ENCODE measurements around the gene HEATR5A.
"Not testable (repeated sequence)": the region's sequence is repeated elsewhere in the genome, so short reads cannot be mapped to it uniquely, and the experiment has no call there.

Gene HEATR5A

DNA sequence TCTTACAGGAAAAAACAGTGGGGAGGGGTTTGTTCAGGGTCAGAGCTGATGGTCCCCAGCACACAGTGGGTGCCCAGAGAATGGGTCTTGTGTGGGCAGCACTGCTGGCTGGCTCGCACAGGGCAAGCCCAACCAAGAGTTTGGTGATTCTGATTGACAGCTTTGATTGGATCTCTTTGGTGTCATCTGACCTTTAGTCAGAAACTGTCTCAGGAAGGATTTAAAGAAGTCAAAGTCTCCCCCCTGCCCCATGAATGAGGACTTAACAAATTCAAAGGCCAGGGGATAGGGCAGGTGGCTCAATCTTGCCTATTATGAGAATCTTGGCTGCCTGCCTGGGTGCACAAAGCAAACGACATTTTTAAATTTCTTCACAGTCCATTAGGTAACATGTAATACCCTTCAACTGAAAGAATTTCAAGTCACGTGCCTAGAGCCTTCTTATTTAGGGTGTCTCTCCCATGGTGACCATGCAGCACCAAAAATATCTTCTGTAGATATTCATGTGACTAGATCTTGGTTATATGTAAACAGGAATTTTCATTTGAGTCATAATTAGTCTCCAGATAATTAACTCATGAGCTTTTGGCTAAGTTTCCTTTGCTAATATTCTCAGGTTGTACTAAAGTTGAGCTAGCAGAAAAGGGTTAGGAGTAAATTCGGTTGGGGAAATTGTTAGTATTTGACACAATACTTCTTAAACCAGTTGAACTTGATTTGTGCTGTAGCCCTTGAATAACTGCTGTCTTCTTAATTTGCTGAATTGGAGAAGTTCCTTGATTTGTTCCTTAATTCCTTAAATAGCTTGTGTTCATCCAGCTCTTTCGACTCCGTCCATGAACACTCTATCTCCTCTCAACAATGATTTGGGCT is 158.3 kb downstream of the HEATR5A start:
- Histone ChIP-seq H3K4ac (ENCODE audit: low read length) (no peak overlapping the region), H3K9ac (ENCODE audit: low read depth, low read length, poor library complexity) (no peak overlapping the region), H4K91ac (ENCODE audit: low read depth, low read length, poor library complexity) (no peak overlapping the region), H4K8ac (ENCODE audit: low read depth, low read length) (no peak overlapping the region), H2BK15ac (ENCODE audit: low read length) (no peak overlapping the region), H3K9me3 (replicated peaks in 1 of 2; ENCODE audit: control insufficient read depth in 2 of 2, insufficient read depth in 1 of 2, low read depth in 1 of 2, low read length in 2 of 2) (no peaks in the 10 kb centered on the region), H3K36me3 (replicated peaks in 1 of 2; ENCODE audit: control insufficient read depth in 2 of 2, insufficient read depth in 2 of 2, low read length in 2 of 2) (no peaks in the 10 kb centered on the region), H2AFZ (ENCODE audit: low read length) (peak overlapping the region; percentile 77), H3K4me2 (ENCODE audit: insufficient read depth, low read length, poor library complexity, severe bottlenecking) (no peak overlapping the region), H3K4me1 (ENCODE audit: control insufficient read depth in 2 of 2, insufficient read depth in 1 of 2, low read depth in 1 of 2, low read length in 2 of 2) (peaks cover 6 to 10% of the 10 kb centered on the region in 2 donors), H3K27me3 (ENCODE audit: control insufficient read depth in 3 of 3, insufficient read depth in 3 of 3, low read depth in 1 of 3, low read length in 3 of 3) (no peaks in the 10 kb centered on the region), H2BK12ac (ENCODE audit: low read length) (no peak overlapping the region), H3K18ac (ENCODE audit: low read length) (no peak overlapping the region), H3K14ac (ENCODE audit: low read length) (no peak overlapping the region), H3K27ac (replicated peaks; ENCODE audit: low read length) (peak overlapping the region; percentile 34), H3K79me1 (ENCODE audit: low read depth, low read length) (no peaks in the 10 kb centered on the region), H2BK5ac (ENCODE audit: low read length) (no peak overlapping the region), H2BK120ac (ENCODE audit: low read depth, low read length) (no peak overlapping the region), H3K4me3 (ENCODE audit: low read length in 2 of 2) (no peak overlapping the region), H2AK5ac (ENCODE audit: low read depth, low read length) (no peak overlapping the region), H3K23ac (ENCODE audit: low read depth, low read length, poor library complexity) (no peak overlapping the region)
- no CpG with 5 or more reads among the region's 6 CpGs for WGBS, 2 donors (ENCODE audit: extremely low coverage in 2 of 2, insufficient read length in 2 of 2, insufficient replicate concordance in 1 of 2)
- peak; percentile 24 for DNase-seq (ENCODE audit: low spot score)

- Histone ChIP-seq H3K9me3 (replicated peaks in 1 of 2; ENCODE audit: control insufficient read depth in 2 of 2, insufficient read depth in 1 of 2, low read depth in 1 of 2, low read length in 2 of 2) (no peaks in the 10 kb centered on the region), H3K14ac (ENCODE audit: low read length) (no peak overlapping the region), H3K27ac (replicated peaks; ENCODE audit: low read length) (peak overlapping the region; percentile 34), H3K4me2 (ENCODE audit: insufficient read depth, low read length, poor library complexity, severe bottlenecking) (no peak overlapping the region), H4K91ac (ENCODE audit: low read depth, low read length, poor library complexity) (no peak overlapping the region), H3K27me3 (ENCODE audit: control insufficient read depth in 3 of 3, insufficient read depth in 3 of 3, low read depth in 1 of 3, low read length in 3 of 3) (no peaks in the 10 kb centered on the region), H2AFZ (ENCODE audit: low read length) (peak overlapping the region; percentile 77), H4K8ac (ENCODE audit: low read depth, low read length) (no peak overlapping the region), H3K4me1 (ENCODE audit: control insufficient read depth in 2 of 2, insufficient read depth in 1 of 2, low read depth in 1 of 2, low read length in 2 of 2) (peaks cover 6 to 10% of the 10 kb centered on the region in 2 donors), H2BK12ac (ENCODE audit: low read length) (no peak overlapping the region), H3K4me3 (ENCODE audit: low read length in 2 of 2) (no peak overlapping the region), H2BK15ac (ENCODE audit: low read length) (no peak overlapping the region), H3K18ac (ENCODE audit: low read length) (no peak overlapping the region), H3K9ac (ENCODE audit: low read depth, low read length, poor library complexity) (no peak overlapping the region), H2BK120ac (ENCODE audit: low read depth, low read length) (no peak overlapping the region), H3K23ac (ENCODE audit: low read depth, low read length, poor library complexity) (no peak overlapping the region), H3K79me1 (ENCODE audit: low read depth, low read length) (no peaks in the 10 kb centered on the region), H2BK5ac (ENCODE audit: low read length) (no peak overlapping the region), H2AK5ac (ENCODE audit: low read depth, low read length) (no peak overlapping the region), H3K36me3 (replicated peaks in 1 of 2; ENCODE audit: control insufficient read depth in 2 of 2, insufficient read depth in 2 of 2, low read length in 2 of 2) (no peaks in the 10 kb centered on the region), H3K4ac (ENCODE audit: low read length) (no peak overlapping the region)
- WGBS, 2 donors (ENCODE audit: extremely low coverage in 2 of 2, insufficient read length in 2 of 2, insufficient replicate concordance in 1 of 2) = no CpG with 5 or more reads among the region's 3 CpGs
- DNase-seq (ENCODE audit: low spot score) = no peak
Measured at GRCh38 chr14:31261523-31261858, 158.9 kb downstream of the HEATR5A start.

GRCh38 chr14:31259040-31259435 is 161.3 kb downstream of the HEATR5A start:
- H2BK5ac ChIP-seq (ENCODE audit: low read length); H3K4me3 ChIP-seq (ENCODE audit: low read length in 2 of 2); H4K91ac ChIP-seq (ENCODE audit: low read depth, low read length, poor library complexity); H2BK12ac ChIP-seq (ENCODE audit: low read length); H3K79me1 ChIP-seq (ENCODE audit: low read depth, low read length); H3K23ac ChIP-seq (ENCODE audit: low read depth, low read length, poor library complexity); H3K27me3 ChIP-seq (ENCODE audit: control insufficient read depth in 3 of 3, insufficient read depth in 3 of 3, low read depth in 1 of 3, low read length in 3 of 3); H3K9me3 ChIP-seq (replicated peaks in 1 of 2; ENCODE audit: control insufficient read depth in 2 of 2, insufficient read depth in 1 of 2, low read depth in 1 of 2, low read length in 2 of 2); H3K9ac ChIP-seq (ENCODE audit: low read depth, low read length, poor library complexity); H3K18ac ChIP-seq (ENCODE audit: low read length); H2BK15ac ChIP-seq (ENCODE audit: low read length); H3K4ac ChIP-seq (ENCODE audit: low read length); H3K27ac ChIP-seq (replicated peaks; ENCODE audit: low read length); H3K4me2 ChIP-seq (ENCODE audit: insufficient read depth, low read length, poor library complexity, severe bottlenecking); DNase-seq (ENCODE audit: low spot score); H2AFZ ChIP-seq (ENCODE audit: low read length); H3K36me3 ChIP-seq (replicated peaks in 1 of 2; ENCODE audit: control insufficient read depth in 2 of 2, insufficient read depth in 2 of 2, low read length in 2 of 2); H3K4me1 ChIP-seq (ENCODE audit: control insufficient read depth in 2 of 2, insufficient read depth in 1 of 2, low read depth in 1 of 2, low read length in 2 of 2); H4K8ac ChIP-seq (ENCODE audit: low read depth, low read length); H2AK5ac ChIP-seq (ENCODE audit: low read depth, low read length); H2BK120ac ChIP-seq (ENCODE audit: low read depth, low read length); H3K14ac ChIP-seq (ENCODE audit: low read length): not testable (repeated sequence)
- WGBS, 2 donors (ENCODE audit: extremely low coverage in 2 of 2, insufficient read length in 2 of 2, insufficient replicate concordance in 1 of 2) = no CpG with 5 or more reads among the region's 4 CpGs

- H3K9me3 ChIP-seq (replicated peaks in 1 of 2; ENCODE audit: control insufficient read depth in 2 of 2, insufficient read depth in 1 of 2, low read depth in 1 of 2, low read length in 2 of 2) = no peaks in the 10 kb centered on the region
- DNase-seq (ENCODE audit: low spot score) = no peak
- H4K8ac ChIP-seq (ENCODE audit: low read depth, low read length) = no peak overlapping the region
- H3K14ac ChIP-seq (ENCODE audit: low read length) = no peak overlapping the region
- no peak overlapping the region for H3K27ac ChIP-seq (replicated peaks; ENCODE audit: low read length)
- H3K4ac ChIP-seq (ENCODE audit: low read length) = no peak overlapping the region
- H3K27me3 ChIP-seq (ENCODE audit: control insufficient read depth in 3 of 3, insufficient read depth in 3 of 3, low read depth in 1 of 3, low read length in 3 of 3) = no peaks in the 10 kb centered on the region
- H3K23ac ChIP-seq (ENCODE audit: low read depth, low read length, poor library complexity) = no peak overlapping the region
- no peak overlapping the region for H2AFZ ChIP-seq (ENCODE audit: low read length)
- H3K4me2 ChIP-seq (ENCODE audit: insufficient read depth, low read length, poor library complexity, severe bottlenecking) = no peak overlapping the region
- no peak overlapping the region for H3K9ac ChIP-seq (ENCODE audit: low read depth, low read length, poor library complexity)
- H4K91ac ChIP-seq (ENCODE audit: low read depth, low read length, poor library complexity) = no peak overlapping the region
- no peak overlapping the region for H2BK12ac ChIP-seq (ENCODE audit: low read length)
- H3K79me1 ChIP-seq (ENCODE audit: low read depth, low read length) = no peaks in the 10 kb centered on the region
- H3K4me1 ChIP-seq (ENCODE audit: control insufficient read depth in 2 of 2, insufficient read depth in 1 of 2, low read depth in 1 of 2, low read length in 2 of 2) = peaks cover 6 to 10% of the 10 kb centered on the region in 2 donors
- H3K4me3 ChIP-seq (ENCODE audit: low read length in 2 of 2) = no peak overlapping the region
- no peak overlapping the region for H2AK5ac ChIP-seq (ENCODE audit: low read depth, low read length)
- no peak overlapping the region for H2BK5ac ChIP-seq (ENCODE audit: low read length)
- H3K18ac ChIP-seq (ENCODE audit: low read length) = no peak overlapping the region
- no peak overlapping the region for H2BK15ac ChIP-seq (ENCODE audit: low read length)
- H2BK120ac ChIP-seq (ENCODE audit: low read depth, low read length) = no peak overlapping the region
- H3K36me3 ChIP-seq (replicated peaks in 1 of 2; ENCODE audit: control insufficient read depth in 2 of 2, insufficient read depth in 2 of 2, low read length in 2 of 2) = no peaks in the 10 kb centered on the region
- no CpG with 5 or more reads among the region's 3 CpGs for WGBS, 2 donors (ENCODE audit: extremely low coverage in 2 of 2, insufficient read length in 2 of 2, insufficient replicate concordance in 1 of 2)
Measured at GRCh38 chr14:31258427-31259039, 161.8 kb downstream of the HEATR5A start.

Measured in neuronal stem cell (in vitro differentiated cells).